Testis (tissue), 3 donors: ENCODE measurements around the gene NAPG. TPM values are rescaled to one million over a fixed set of nuclear protein-coding genes. Genes with fewer than 3 reads are reported as not detected.

Experiments used
- DNase-seq: peaks from one replicate; pipeline ENCODE4 v3.0.0-alpha.2; 2019
- H3K27ac ChIP-seq, 2 donors: fragments of 200-600 bp; sonication (generic); one replicate each; pipeline ENCODE4 v1.5.1; 2019
- H3K27me3 ChIP-seq: fragments of 200-600 bp; sonication (generic); one replicate; pipeline ENCODE4 v1.5.1; 2019
- H3K36me3 ChIP-seq: fragments of 200-600 bp; sonication (generic); one replicate; pipeline ENCODE4 v1.5.1; 2017; ENCODE audit warnings: low read depth; ENCODE audit errors: missing control alignments
- H3K4me1 ChIP-seq: fragments of 200-600 bp; sonication (generic); one replicate; pipeline ENCODE4 v1.5.1; 2019
- H3K4me3 ChIP-seq, 2 donors: fragments of 200-600 bp; sonication (generic); one replicate each; pipeline ENCODE4 v1.5.1; 2017 to 2019
- H3K9me3 ChIP-seq: fragments of 200-600 bp; sonication (generic); one replicate; pipeline ENCODE4 v1.5.1; 2017
- CTCF ChIP-seq, 3 experiments: fragments of 450-650 bp in 2 of 3; fragments of 200-600 bp in 1 of 3; sonication (generic) in 1 of 3; IDR thresholded peaks; one replicate each; pipeline ENCODE4 v1.5.1; 2016 to 2019; ENCODE audit warnings: antibody characterized with exemption in 3 of 3, mild to moderate bottlenecking in 2 of 3, moderate library complexity in 1 of 3
- POLR2A ChIP-seq: fragments of 450-650 bp; IDR thresholded peaks from one replicate; pipeline ENCODE4 v1.6.1; 2017; ENCODE audit warnings: antibody characterized with exemption, mild to moderate bottlenecking, moderate library complexity
- WGBS, 2 donors: methylation state at CpG; one replicate each; pipeline ENCODE4 v1.1.5; 2018; 5-methylcytosine and 5-hydroxymethylcytosine counted together
- intact Hi-C: fragments of 100-400 bp; cut with DNase I; formaldehyde crosslinking; loops from one replicate; pipeline ENCODE4 v1.15.1; 2023; ENCODE audit warnings: low total_unique reads
- polyA plus RNA-seq: library from polyadenylated mRNA; stranded (reverse); fragments of 350-450 nt; fragmentation: Illumina TruSeq; extraction: RNeasy Lipid Tissue Mini Kit (QIAGEN cat#74804); gene quantifications from one replicate; pipeline ENCODE4 v1.2.3, GENCODE V29; 2014; ENCODE audit warnings: low read depth, low replicate concordance; ENCODE audit not compliant: insufficient read depth
- total RNA-seq, 2 donors: library from RNA; depleted of rRNA; stranded (reverse); fragments of >200 nt; gene quantifications; one replicate each; pipeline ENCODE4 v1.2.3, GENCODE V29; 2016

Gene NAPG
- total and polyA plus RNA-seq, 3 donors from 2014 or later = 19.5 to 40.3 (median 33.5) TPM

GRCh38 chr18:10516078-10516477 is 9.7 kb upstream of the NAPG start:
- Histone ChIP-seq H3K27me3 (no peaks in the 10 kb centered on the region), H3K36me3 (no peaks in the 10 kb centered on the region), H3K4me1 (peaks cover 6% of the 10 kb centered on the region), H3K4me3 (no peak overlapping the region), H3K9me3 (no peaks in the 10 kb centered on the region), H3K27ac (peak overlapping the region; percentile 22 to 60)
- intact Hi-C loops = loop anchor here (10.0 kb wide), 1 partner anchor 481 kb away; no protein-coding TSS in a partner anchor
- TF ChIP-seq POLR2A (no peak), CTCF (IDR thresholded peaks at IDR 0.05) (no peak)
- DNase-seq = no peak
- WGBS, 2 donors = 75 to 80% methylated on average over 2 of the region's 2 CpGs

DNA sequence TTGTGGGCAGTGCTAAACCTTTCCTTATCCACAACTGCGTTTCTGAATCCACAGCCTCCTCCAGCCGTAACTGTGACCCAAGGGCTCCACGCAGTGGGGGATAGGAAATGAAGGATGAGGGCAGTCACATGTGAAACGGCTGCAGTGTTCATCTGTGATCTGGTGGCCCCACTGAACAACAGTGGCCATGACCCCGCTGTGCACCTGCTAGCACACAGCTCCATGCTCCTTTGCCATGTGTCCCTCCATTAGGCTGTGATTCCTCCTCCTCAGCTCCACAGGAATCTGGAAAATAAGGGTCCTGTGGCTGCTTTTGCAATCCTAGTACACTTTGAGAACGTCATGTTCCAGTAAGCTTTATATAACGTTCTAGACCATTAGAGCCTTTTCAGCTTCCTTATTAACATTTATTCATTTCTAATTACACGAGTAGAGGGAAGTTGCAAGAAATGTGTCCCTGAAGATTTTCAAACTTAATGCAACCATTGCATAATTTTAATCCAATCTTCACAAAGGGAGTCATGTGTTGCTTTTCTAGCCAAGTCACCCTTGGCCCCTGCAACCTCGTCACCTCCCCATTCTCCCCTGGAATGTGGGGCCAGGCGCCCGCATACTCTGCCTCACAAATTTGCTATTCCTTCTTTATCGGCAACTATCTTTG is 7.1 kb upstream of the NAPG start:
- no peaks in the 10 kb centered on the region for H3K27me3 ChIP-seq

DNA sequence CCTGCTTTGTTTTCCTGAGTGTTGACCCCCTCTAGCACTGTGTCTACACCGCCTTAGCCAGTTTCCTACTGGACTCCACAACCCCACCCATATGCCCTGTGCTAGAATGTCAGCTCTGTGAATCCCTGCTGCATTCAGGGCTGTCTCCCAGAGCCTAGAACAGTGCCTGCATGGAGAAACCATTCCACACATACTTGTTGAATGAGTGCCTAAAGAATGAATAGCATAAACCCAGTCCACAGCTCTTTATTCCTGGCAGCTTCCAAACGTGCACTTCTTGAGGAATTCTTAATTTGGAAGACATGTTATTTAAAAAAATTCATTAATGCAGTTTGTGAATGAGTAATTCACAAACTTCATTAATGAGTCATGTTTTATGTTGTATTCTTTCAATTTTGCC is 6.5 kb upstream of the NAPG start:
- DNase-seq = no peak
- WGBS, 2 donors = 65 to 72% methylated on average over 2 of the region's 2 CpGs
- no peaks in the 10 kb centered on the region for H3K4me1 ChIP-seq
- H3K27ac ChIP-seq = no peak overlapping the region
- no peaks in the 10 kb centered on the region for H3K36me3 ChIP-seq
- no peaks in the 10 kb centered on the region for H3K27me3 ChIP-seq
- no peaks in the 10 kb centered on the region for H3K9me3 ChIP-seq
- no peak overlapping the region for H3K4me3 ChIP-seq
- no peak for TF ChIP-seq POLR2A
- TF ChIP-seq CTCF (IDR thresholded peaks at IDR 0.05) = no peak
- intact Hi-C loops = loop anchor here (10.0 kb wide), 1 partner anchor 485 kb away; no protein-coding TSS in a partner anchor

More for the DNA sequence above, 7.1 kb upstream of the NAPG start:
- Histone ChIP-seq H3K36me3 (no peaks in the 10 kb centered on the region), H3K4me1 (no peaks in the 10 kb centered on the region), H3K4me3 (no peak overlapping the region), H3K27ac (peak overlapping the region in 1 of 2 donors; percentile 53), H3K9me3 (no peaks in the 10 kb centered on the region)
- WGBS, 2 donors = 35 to 43% methylated on average over 12 of the region's 12 CpGs
- TF ChIP-seq POLR2A (no peak), CTCF (IDR thresholded peaks at IDR 0.05) (peak in 2 of 3 experiments; percentile 22 to 36)
- intact Hi-C loops = loop anchor here (10.0 kb wide), 1 partner anchor 484 kb away; no protein-coding TSS in a partner anchor
- DNase-seq = peak; percentile 74

GRCh38 chr18:10519999-10520935 is 5.6 kb upstream of the NAPG start:
- no peaks in the 10 kb centered on the region for H3K36me3 ChIP-seq
- intact Hi-C loops = loop anchor here (10.0 kb wide), 2 partner anchors 485 to 545 kb away; no protein-coding TSS in a partner anchor
- no peak overlapping the region for H3K4me3 ChIP-seq
- H3K27ac ChIP-seq = no peak overlapping the region
- WGBS, 2 donors = 36 to 46% methylated on average over 17 of the region's 17 CpGs
- TF ChIP-seq POLR2A (no peak), CTCF (IDR thresholded peaks at IDR 0.05) (peak; percentile 66 to 78 (median 73))
- peak; percentile 93 for DNase-seq
- no peaks in the 10 kb centered on the region for H3K9me3 ChIP-seq
- H3K4me1 ChIP-seq = no peaks in the 10 kb centered on the region
- H3K27me3 ChIP-seq = no peaks in the 10 kb centered on the region
